HG03280 (cell line): ENCODE measurements around the gene TMEM218.

Experiments
- ATAC-seq: cut with Tn5 transposase; IDR thresholded peaks from one replicate; pipeline ENCODE4 v1.9.1; 2021; ENCODE audit warnings: mild to moderate bottlenecking, moderate library complexity; ENCODE audit not compliant: unreplicated experiment

Gene TMEM218

DNA sequence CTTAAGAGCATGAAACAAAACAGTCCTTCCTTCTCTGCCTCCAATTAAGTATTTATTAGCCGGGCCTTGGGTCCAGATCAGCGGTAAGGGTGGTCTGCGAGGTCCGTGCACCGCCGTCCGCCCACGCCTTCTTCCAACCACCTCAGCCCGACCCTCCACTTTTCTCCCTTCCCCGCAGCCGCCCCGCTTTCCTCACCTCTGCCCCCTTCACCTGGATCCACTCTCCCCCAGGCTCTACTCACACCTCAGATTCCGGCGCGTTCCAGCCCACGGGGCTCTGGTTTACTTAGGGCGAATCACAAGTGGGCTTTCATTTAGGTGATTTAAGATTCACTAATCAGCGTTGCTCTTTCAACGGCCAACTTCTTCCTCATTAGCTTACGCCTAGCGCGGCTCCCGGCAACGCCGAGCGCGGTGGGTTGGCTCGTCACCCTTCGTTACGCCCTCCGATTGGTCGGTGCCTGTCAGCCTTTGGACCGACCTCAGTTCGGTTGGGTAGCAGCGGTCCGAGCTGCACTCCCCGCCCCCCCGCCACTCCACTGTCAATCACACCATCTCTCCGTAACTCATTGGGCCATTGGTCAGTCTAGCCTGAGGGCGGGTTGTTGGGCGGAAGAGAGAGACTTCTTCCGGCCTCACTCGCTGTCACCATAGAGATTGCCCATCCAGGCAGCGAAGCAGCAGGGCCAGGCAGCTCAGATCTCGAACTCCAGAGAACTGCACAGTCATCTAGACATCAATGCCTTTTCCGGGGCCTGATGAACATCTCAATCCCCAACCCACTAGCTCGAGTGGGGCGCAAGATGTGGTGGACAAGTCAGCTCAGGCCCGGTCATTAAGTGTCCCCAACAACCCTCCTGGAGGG lies at the start of gene TMEM218:
TMEM218 (minus strand) TSS at position 284 of the 865 bp plus-strand sequence. CDS start 9,385 bp downstream, outside the sequence.
- ATAC-seq, result peak; percentile 98

DNA sequence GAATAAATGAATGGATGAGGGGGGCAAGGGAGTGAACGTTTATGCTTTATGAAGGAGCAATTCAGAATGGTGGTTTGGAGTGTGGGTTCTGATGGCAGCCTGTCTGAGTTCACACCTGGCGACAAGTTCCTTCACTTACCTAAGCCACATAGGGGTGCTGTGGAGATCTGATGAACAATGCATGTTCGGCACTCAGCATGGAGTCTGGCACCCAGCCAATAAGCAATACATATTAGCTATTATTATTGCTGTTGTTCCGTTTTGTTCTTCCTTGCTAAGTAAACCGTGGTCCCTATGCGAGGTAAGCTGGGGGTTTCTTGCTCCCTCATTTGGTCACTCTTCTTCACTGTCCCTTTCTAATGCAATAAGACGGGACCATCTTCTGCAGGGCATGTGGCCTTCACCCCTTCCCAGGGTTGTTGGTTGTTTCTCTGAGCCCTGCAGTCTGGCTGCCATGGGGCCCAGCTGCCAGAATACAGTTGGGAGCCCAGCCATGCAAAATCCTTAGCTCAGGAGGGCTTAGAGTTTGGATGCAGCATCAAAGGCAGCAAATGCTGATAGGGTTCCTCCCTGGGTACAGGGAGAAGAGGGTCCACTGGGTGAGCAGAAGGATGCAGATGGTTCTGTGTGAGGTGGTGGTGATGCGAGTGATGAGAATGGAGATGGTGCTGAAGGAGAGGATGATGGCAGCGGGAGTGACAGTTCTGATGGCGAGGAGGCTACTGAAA lies 46.7 kb upstream of the TMEM218 start:
- ATAC-seq, result no peak

DNA sequence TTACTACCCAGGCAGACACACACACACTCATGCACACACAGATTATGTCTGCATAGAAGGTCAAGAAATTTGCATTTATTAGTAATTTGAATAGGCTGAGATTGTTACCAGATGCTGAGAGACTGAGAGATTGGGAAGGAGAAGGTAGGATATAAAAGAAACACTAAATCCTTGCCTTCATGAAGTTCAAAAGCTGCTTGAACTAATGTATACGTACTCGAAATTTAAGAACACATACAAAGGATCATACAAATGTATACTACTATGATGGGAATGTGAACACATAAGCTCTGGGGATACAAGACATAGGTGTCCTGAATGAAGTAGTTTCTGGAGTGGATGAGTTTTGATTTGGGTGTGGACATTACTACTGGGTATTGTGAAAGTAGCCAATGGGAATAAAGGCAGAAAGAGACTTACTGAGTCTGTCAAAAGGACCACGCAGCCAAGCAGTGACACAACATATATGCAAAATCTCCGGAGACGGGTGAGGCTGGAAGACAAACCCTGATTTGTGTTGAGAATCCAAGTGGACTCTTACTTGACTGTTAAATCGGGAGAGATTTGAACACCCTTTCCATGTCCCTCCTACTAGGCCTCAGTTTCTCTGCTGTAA lies 45.8 kb upstream of the TMEM218 start:
- ATAC-seq, result no peak

DNA sequence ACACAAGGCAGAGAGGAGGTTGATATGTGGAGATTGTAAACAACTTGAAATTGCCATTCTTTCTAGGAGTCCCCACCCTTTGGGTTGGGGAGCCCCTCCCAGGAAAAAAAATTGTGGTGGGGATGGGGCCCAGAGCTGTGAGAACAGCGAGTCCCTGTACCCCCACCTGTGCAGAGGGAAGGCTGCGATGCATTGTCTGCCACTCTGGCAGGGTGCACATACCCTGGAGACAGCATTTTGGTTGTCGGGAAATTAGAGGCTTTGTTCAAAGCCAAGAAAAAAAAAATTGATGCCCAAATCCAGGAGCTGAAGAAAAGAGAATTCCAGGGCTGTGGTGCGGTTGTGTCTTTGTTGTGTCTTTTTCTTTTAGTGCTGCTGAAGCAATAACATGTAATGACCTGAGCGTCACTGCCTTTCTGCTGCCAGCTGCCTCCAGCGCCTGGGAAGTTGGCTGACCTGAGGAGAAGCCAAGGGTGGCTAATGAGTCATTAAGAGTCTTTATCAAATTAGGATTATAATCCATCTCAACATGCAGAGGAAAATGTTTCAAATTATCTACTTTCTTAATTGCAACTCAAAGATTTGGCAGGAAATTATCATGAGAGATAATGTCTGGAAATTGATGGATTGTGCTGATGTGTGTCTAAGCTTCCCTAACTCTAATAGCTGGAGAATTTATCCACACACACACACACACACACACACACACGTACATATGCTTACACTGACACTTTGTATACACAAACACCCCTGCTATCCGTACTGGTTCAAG lies 45.1 kb upstream of the TMEM218 start:
- ATAC-seq, result no peak

DNA sequence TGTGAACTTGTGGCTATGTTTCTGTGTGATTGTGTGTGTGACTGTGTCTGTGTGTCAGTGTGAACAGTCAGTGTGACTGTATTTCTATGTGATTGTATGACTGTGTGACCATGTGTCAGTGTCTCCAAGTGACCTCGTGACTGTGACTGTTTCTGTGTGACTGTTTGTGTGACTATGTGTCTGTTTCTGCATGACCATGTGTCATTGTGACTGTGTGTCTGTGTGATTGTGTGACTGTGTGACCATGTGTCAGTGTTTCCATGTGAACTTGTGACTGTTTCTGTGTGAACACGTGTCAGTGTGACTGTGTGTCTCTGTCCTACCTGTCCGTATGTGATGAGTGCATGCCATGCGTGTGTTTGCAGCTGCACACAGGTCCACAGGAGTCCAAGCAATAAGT lies 44.3 kb upstream of the TMEM218 start:
- no peak for ATAC-seq

DNA sequence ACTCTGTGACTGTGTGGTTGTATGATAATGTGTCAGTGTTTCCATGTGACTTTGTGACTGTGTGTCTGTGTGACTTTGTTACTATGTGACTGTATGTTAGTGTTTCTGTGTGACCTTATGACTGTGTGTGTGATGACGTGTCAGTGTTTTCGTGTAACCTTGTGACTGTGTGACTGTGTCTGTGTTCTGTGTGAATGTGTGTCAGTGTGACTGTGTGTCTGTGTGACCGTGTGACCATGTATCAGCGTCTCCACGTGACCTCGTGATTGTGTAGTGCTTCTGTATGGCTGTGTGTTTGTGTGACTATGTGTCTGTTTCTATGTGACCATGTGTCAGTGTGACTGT lies 43.6 kb upstream of the TMEM218 start:
- no peak for ATAC-seq

DNA sequence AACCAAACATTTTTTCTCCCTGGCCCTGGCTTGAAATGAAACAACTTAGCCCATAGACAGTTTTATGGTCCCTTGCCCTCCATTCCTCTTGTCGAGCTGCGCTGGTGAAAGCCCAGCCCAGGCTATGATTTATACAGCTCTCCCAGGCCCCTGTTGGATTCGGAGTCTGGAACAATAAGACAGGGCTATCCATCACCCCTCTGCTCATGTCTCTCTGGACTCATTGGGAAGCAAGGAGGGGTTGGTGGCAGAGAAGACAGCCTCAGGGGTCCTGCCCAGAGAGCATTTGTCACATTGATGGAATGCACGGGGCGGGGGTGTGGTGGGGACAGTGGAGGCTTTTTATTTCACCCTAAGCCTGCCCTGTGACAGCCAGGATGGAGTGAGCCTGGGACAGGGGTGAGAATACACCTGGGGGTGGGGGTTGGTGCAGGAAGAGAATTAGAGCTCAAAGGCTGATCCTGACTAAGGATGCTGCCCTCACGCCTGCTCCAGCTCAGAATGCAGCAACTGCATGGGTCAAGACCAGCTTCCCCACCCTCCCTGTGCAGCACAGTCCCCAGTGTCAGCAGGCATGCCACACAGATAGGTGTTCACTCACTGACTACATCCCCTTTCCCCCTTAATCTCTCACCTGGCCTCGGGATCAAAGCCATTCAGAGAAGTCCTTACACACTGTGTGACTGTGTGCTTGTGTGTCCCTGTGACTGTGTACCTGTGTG lies 43.1 kb upstream of the TMEM218 start:
- ATAC-seq, result no peak

DNA sequence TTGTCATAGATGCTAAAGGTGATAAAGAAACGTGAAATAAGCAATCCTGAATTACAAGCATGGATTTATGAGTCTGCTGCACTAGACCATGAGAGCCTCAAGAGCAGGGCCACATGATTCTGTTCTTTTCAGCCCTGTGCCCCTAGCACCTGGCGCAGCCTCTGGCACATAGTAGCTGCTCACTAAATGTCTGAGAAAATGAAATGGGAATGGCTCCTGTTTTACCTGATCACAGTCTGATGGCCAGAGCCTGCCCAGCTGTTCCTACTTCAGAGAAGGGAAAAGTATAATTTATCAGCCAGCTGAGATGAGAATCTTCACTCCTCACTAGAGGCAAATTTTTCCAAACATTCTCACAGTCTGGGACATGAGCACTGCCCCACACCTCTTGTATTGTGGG lies 42.4 kb upstream of the TMEM218 start:
- ATAC-seq, result no peak

DNA sequence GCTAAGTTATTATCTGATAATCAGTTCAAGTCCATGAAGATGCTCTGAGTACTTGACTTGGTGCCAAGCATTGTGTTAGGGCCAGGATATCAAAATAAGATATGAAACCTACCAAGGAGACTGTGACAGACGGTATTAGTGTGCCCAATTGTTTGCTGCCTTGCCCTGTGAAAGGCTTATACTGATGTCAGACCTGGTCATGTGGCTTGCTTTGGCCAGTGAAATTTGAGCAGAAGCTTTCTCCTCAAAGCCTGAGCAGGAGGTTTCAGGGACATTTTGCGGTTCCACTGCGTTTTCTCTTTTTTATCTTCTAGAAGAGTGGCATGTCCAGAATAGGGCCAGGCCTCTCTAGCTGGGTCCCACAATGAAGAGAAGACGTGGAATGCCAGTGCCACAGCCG lies 37.3 kb upstream of the TMEM218 start:
- ATAC-seq, result no peak

DNA sequence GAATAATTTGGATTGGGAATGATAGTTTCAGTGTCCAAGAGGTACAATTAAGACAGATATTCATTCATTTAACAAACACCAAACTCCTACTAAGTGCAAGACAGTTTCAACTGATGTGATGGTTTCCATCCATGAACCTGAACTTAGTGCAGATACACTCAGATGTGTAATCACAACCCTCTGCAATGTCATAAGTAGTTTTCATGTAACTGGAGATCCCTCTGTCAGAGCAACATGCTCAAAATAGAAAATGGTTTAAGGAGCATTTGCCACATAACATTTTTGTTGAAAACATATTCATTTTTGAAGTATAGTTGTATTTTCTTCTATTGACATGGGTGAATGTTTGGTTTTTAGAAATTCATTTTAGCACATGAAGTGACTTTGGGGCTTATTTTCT lies 36.6 kb upstream of the TMEM218 start:
- no peak for ATAC-seq

DNA sequence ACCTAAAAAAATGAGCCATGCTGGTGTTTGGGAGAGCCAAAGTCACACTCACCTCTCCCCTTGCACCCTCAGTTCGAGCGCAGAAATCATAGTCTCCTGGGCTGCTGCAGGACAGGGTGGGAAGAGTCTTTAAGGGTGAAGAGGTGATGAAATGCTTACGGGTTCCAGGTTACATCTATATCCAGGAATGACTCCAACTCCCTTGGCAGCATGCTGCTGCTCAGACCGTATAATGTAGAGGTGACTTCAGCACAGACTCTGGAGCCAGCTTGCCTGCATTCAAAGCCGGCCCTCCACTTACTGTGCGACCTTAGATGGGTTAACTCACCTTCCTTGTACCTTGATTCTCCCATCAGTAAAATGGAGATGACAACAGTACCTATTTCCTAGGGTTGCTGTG lies 35.9 kb upstream of the TMEM218 start:
- no peak for ATAC-seq

DNA sequence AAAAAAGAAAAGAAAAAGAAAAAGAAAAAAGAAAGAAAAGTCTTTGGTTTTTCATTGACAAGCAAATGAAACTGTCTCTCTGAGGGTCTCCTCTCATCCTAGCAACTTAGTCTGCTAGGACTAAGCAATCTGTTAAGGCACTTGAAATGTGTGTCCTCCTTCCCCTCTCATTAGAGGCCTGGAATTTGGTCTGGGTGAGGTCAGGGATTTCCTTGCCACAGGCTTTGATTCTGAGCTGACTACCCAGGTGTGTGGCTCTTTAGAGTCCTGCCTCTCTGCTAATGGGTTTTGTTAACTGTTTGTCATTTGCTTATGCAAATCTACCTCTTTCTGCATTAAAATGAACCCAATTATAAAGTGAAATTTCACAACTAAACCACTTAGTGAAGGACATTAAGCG lies 34.8 kb upstream of the TMEM218 start:
- ATAC-seq, result no peak

DNA sequence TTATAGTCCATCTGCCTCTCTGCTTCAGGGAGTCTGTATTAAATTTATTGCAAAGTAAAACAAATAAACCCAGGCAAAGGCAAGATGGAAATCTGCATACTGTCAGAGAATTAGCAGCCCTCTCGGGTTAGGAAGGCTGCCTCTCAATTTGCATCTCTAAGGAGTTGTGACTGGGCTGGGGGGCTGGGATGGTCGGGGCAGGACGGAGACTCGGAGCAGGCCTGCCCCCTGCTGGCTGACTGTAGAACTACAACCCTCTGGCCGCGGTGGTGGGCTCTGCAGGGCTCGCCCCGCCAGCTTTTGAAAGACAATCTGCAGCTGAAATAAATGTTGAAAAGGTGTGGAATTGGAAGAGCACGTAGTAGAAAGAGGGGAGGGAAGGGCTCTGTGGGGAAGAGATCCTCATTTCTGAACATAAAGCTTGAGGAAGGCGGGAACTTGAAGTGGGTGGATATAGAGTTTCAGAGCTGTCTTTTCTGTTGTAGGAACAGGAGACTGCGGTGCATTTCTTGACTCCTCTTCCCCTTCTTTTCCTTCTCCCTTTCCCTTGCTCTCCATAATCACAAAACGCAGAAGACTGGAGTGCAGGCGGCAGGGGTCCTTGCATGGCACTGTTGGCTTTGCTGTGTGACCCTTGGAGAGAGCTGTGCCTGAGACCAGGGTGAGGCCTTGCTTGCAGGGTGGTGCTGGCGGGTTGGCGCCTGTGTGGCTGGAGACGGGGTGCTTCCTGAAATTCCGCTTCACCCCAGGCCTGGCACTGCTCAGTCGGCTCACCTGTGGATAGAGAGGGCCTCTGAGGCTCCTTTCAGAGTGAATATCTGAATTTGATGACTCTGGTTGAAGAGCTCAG lies 30.5 kb upstream of the TMEM218 start:
- peak; percentile 82 for ATAC-seq

DNA sequence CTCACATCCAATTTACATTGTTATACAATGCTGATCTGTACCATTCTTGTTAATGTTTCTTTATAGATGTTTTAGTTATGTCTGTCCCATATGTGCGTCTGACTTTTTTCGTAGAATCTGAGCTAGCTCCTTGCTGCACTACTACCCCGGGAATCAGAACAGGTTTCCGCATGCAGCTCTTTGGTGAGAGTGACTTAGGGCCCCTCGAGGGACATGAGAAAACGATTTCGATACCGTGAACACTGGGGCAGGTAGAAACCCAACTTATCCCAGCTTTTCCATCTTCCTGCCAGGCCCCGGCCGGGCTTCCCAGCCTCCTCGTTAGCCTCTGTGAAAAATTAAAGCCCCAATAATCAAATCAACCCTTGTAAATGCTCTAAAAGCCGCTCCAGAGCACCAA lies 29.8 kb upstream of the TMEM218 start:
- no peak for ATAC-seq

DNA sequence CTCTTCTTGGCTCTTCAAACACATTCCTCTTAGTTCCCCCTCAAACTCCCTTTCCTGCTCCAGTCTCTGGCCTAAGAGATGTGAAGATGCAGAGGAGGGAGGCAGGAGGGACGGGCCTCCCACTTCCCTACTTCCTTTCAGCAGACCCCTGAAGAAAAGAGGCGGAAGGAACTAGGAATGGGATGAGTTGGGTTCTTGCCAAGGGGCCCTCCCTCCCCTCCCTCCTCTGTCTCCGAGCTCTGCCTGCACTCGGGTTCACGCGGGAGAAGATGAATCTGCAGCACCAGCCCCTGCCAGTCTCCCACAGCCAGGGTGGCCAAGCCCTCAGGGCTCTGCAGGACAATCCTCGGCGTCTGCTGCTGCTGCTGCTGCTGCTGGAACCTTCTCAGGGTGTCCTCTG lies 28.8 kb upstream of the TMEM218 start:
- ATAC-seq, result no peak

DNA sequence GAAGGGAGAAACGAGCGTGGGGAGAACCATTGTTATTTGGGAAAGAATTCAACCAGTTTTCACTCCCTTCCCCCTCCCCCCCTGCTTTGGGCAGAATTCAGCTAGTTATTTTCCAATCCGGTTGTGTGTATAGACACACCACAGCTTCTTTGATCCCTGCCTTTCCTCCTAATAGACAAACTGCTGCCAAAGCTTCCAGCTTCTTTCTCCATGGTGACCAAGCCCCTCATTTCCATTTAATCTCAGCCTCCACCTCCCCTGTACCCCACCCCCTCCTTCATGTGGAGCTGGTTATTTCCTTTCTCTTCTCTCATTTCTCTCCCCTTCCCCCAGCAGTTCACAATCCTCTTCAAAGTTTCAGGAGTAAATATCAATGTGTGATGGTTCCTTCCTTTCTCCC lies 28.4 kb upstream of the TMEM218 start:
- no peak for ATAC-seq

DNA sequence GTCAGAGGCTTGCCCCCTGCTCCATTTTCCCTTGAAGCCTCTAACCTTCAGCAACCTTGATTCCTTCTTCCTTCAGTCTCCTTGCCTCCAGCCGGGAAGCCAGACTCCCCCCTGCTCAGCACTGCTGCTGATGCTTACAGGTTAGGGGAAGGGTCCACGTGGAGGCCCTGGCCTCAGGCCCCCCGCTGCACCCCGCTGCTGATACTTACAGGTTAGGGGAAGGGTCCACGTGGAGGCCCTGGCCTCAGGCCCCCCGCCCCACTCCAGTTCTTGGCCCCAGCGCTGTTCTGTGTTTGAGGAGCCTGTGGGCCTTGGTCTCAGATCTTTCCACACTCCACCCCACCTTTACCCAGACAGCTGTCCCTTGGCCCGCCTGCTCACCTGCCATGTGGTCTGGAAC lies 27.5 kb upstream of the TMEM218 start:
- no peak for ATAC-seq

DNA sequence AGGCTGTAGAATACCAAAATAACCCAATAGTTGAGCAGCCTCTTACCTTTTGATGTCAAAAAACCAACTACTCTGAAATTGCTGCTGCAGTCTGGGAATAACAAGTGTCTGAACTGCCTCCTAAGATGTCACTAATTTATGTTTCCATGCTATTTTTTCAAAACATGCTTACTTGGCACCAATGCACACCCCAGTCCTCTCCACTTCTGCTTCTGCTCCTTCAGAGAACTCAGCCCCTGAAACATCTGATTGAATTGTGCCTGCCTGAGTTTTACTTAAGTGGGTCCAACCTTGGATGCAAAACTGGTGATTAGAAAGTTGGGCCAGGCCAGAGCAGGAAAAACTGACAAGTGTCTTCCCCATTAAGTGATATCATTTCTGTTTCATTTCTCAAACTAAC lies 24.6 kb upstream of the TMEM218 start:
- no peak for ATAC-seq

DNA sequence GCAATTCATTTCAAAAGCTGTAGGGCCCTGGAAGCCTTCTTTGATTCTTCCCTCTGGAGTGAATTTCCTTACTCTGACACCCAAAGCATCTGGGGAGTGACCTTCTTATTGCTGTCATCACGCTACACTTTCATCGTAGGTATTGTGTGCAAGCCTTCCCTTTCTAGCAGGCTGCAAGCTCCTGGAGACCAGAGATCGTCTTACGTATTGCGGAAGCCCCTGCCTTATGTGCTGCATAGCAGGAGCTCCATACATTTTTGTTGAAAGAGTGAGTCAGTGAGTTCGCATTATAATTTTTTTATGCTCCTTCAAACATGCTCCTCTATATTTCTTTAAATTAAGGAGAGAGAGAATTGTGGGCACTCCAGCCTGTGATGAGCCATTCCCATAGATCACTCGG lies 21.2 kb upstream of the TMEM218 start:
- ATAC-seq, result no peak

DNA sequence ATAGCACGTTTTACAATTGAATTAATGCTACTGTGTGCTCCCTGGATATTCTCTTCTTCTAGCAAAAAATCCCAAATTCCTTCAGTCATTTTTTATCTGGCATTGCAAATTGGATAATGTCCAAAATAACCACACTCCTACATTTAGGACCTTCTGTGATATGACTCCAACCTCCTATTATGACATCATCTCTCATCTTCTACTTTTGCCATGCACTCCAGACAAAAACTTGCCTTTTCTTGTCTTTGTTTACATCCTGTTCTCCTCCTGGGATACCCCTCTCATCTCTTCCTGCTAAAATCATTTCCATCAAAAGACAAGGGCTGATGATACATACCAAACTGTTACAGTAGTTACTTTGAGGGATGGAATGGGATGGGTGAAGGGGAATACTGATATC lies 20.6 kb upstream of the TMEM218 start:
- no peak for ATAC-seq
